Caki2 (cell line): Measurements from ENCODE around the gene SOS1. TPM values are rescaled to one million over a fixed set of nuclear protein-coding genes. Genes with fewer than 3 reads are reported as not detected.
"Not testable (repeated sequence)": the region's sequence is repeated elsewhere in the genome, so short reads cannot be mapped to it uniquely, and the experiment has no call there.

Experiments
- DNase-seq: peaks from one replicate; pipeline ENCODE4 v3.0.0-alpha.2; 2015; ENCODE audit warnings: low read depth
- in situ Hi-C: cut with HindIII; loops from 2 replicates; pipeline ENCODE4 v1.10.0; 2016; ENCODE audit warnings: low sequenced_read_pairs, low pct_unique_long_range_greater_than_20kb, mixed read lengths
- total RNA-seq: library from RNA; depleted of rRNA; stranded (reverse); fragments of >200 nt; shearing (Covaris generic); gene quantifications from 2 replicates; pipeline ENCODE4 v1.2.3, GENCODE V29; 2014; ENCODE audit warnings: low replicate concordance

SOS1 gene
- total RNA-seq, 1 experiment from 2014 or later: 8.7 TPM

- DNase-seq, in situ Hi-C loops: not testable (repeated sequence)
Measured at GRCh38 chr2:39140948-39141333, 20.1 kb upstream of the SOS1 start.

GRCh38 chr2:39140322-39140847 is 19.5 kb upstream of the SOS1 start:
- in situ Hi-C loops: no loop called here
- DNase-seq: no peak

GRCh38 chr2:39139511-39140237 is 18.8 kb upstream of the SOS1 start:
- DNase-seq: no peak
- in situ Hi-C loops: no loop called here

GRCh38 chr2:39138837-39139211 is 18.0 kb upstream of the SOS1 start:
- no peak for DNase-seq
- in situ Hi-C loops: no loop called here

- in situ Hi-C loops, DNase-seq: not testable (repeated sequence)
Measured at GRCh38 chr2:39138187-39138836, 17.5 kb upstream of the SOS1 start.

- DNase-seq: no peak
- in situ Hi-C loops: no loop called here
Measured at GRCh38 chr2:39136799-39137198, 15.9 kb upstream of the SOS1 start.

GRCh38 chr2:39135690-39136259 is 14.9 kb upstream of the SOS1 start:
- DNase-seq: no peak
- in situ Hi-C loops: no loop called here

- DNase-seq: no peak
- in situ Hi-C loops: no loop called here
Measured at GRCh38 chr2:39133215-39133851, 12.5 kb upstream of the SOS1 start.

GRCh38 chr2:39128919-39129391 is 8.1 kb upstream of the SOS1 start:
- in situ Hi-C loops: no loop called here
- DNase-seq: no peak

- DNase-seq: no peak
- in situ Hi-C loops: no loop called here
Measured at GRCh38 chr2:39127973-39128372, 7.1 kb upstream of the SOS1 start.

- in situ Hi-C loops: no loop called here
- DNase-seq: no peak
Measured at GRCh38 chr2:39124746-39125057, 3.9 kb upstream of the SOS1 start.

- DNase-seq: peak; percentile 95
- in situ Hi-C loops: no loop called here
Measured at GRCh38 chr2:39124000-39124745, 3.3 kb upstream of the SOS1 start.

- DNase-seq: no peak
- in situ Hi-C loops: no loop called here
Measured at GRCh38 chr2:39123436-39123999, 2.7 kb upstream of the SOS1 start.

- in situ Hi-C loops: no loop called here
- no peak for DNase-seq
Measured at GRCh38 chr2:39121523-39122063, 742 bp upstream of the SOS1 start.

- in situ Hi-C loops: no loop called here
- DNase-seq: no peak
Measured at GRCh38 chr2:39120521-39120770, 405 bp downstream of the SOS1 start.

- in situ Hi-C loops: no loop called here
- DNase-seq: peak; percentile 62
Measured at GRCh38 chr2:39119732-39120520, 925 bp downstream of the SOS1 start.

- DNase-seq: no peak
- in situ Hi-C loops: no loop called here
Measured at GRCh38 chr2:39118786-39119499, 1.9 kb downstream of the SOS1 start.
